Measurements from ENCODE around the gene SFTPB.
A peak's percentile ranks its signal among the peaks of the same experiment; 100 is the strongest.

Gene SFTPB

GRCh38 chr2:85712336-85712735 lies 44.3 kb upstream of the SFTPB start:
- TF ChIP-seq CTCF (conservative IDR thresholded peaks at IDR 0.05; ENCODE audit: low read depth, low read length): no peak
- DNase-seq (ENCODE audit: low read depth): no peak
- no peak overlapping the region for H3K4me3 ChIP-seq (ENCODE audit: low read depth, low read length)

GRCh38 chr2:85711578-85712060 lies 43.6 kb upstream of the SFTPB start:
- no peak overlapping the region for H3K4me3 ChIP-seq (ENCODE audit: low read depth, low read length)
- no peak for TF ChIP-seq CTCF (conservative IDR thresholded peaks at IDR 0.05; ENCODE audit: low read depth, low read length)
- DNase-seq (ENCODE audit: low read depth): no peak

GRCh38 chr2:85710687-85711577 lies 42.9 kb upstream of the SFTPB start:
- no peak for TF ChIP-seq CTCF (conservative IDR thresholded peaks at IDR 0.05; ENCODE audit: low read depth, low read length)
- DNase-seq (ENCODE audit: low read depth): peak; percentile 55
- no peak overlapping the region for H3K4me3 ChIP-seq (ENCODE audit: low read depth, low read length)

- no peak for TF ChIP-seq CTCF (conservative IDR thresholded peaks at IDR 0.05; ENCODE audit: low read depth, low read length)
- DNase-seq (ENCODE audit: low read depth): peak; percentile 54
- no peak overlapping the region for H3K4me3 ChIP-seq (ENCODE audit: low read depth, low read length)
Measured at GRCh38 chr2:85709401-85709811, 41.4 kb upstream of the SFTPB start.

- no peak overlapping the region for H3K4me3 ChIP-seq (ENCODE audit: low read depth, low read length)
- no peak for TF ChIP-seq CTCF (conservative IDR thresholded peaks at IDR 0.05; ENCODE audit: low read depth, low read length)
- peak; percentile 52 for DNase-seq (ENCODE audit: low read depth)
Measured at GRCh38 chr2:85708641-85709040, 40.6 kb upstream of the SFTPB start.

GRCh38 chr2:85707304-85707703 lies 39.3 kb upstream of the SFTPB start:
- DNase-seq (ENCODE audit: low read depth): peak; percentile 97
- no peak overlapping the region for H3K4me3 ChIP-seq (ENCODE audit: low read depth, low read length)
- TF ChIP-seq CTCF (conservative IDR thresholded peaks at IDR 0.05; ENCODE audit: low read depth, low read length): peak; percentile 87
